ENCODE measurements around the gene EVC.

DNA sequence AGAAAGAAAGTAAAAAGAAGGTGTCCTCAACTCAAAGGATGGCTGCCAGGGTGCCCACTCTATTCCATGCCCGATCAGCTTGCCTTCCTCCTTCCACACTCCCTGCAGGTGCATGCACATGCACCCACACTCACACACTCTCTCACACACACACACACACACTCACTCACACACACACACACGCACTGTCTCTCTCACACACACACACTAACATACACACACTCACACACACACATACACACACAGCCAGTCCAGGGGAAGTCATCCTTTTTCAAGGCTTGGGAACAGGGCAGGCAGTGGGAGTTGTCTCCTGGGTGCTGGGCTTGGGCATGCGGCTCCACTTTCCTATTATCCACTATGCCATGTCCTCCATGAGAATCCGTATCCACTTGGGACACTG, 131.5 kb downstream of the EVC start:
- no peak for TF ChIP-seq CTCF (conservative IDR thresholded peaks at IDR 0.05; ENCODE audit: low read depth, low read length)
- no peak for TF ChIP-seq EZH2 (IDR thresholded peaks at IDR 0.05; ENCODE audit: borderline replicate concordance, low read depth, low read length, poor library complexity, severe bottlenecking)
